ENCODE data around the gene SRL.

- TF ChIP-seq CTCF (IDR thresholded peaks at IDR 0.05): no peak
- TF ChIP-seq POLR2A (IDR thresholded peaks at IDR 0.05): no peak
These were observed 59.2 kb downstream of the SRL start for GRCh38 chr16:4182581-4183236.

Measured in suprapubic skin (tissue), 3 donors.